GM21737 (cell line): ENCODE results near the gene TAS2R8.

Source experiments
- ATAC-seq: cut with Tn5 transposase; IDR thresholded peaks from one replicate; pipeline ENCODE4 v1.9.1; 2021; ENCODE audit warnings: mild to moderate bottlenecking, moderate library complexity; ENCODE audit not compliant: unreplicated experiment

TAS2R8 gene

GRCh38 chr12:10756194-10756593, 50.9 kb downstream of the TAS2R8 start:
- no peak for ATAC-seq
